Measurements from ENCODE around the gene GREM2. TPM values are rescaled to one million over a fixed set of nuclear protein-coding genes. Genes with fewer than 3 reads are reported as not detected.

Gene GREM2
- polyA plus RNA-seq, 1 donor from 2014 or later: 0.85 TPM

DNA sequence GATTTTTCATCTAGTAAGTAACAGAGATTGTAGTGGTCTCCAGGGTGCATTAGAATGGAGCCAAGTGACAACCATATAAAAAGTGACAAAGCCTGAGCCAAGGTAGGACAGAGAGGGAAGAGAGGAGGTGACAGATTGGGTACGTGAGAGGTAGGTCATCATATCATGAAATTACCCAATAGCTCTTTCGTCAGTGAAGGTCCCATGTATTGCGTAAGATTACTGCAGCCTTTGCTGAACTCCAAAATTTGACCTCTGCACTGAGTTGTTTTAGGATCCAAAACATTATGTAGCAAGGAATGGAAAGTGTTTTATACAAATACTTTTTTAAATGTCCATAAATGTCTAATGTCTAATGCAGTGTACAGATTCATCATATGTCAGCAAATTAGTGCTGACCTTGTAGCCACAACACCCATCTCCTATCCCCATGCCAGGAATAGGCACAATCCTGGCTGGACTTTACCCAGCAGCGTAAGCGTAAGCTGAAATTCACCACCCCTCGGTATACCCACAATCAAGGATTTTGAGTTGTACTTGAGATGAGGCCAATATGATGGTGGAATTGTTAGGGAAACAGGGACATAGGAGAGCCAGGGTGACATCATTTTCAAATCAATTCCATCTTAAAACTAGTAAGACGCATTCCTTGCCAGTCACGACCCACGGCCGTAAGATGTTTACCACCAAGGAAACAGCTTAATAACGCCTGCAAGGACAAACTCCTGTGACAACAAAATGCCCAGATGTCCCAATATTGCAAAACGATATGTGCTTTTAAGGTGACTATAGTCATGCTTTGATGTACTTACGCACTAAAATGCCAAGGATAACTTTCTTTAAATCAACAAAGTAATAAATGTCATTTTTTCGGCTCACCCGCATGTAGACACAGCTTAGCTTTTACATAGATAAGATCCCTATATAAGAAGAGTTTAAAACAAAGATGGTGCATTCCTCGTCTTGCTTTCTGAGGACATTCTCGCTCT lies 38.1 kb upstream of the GREM2 start:
- Histone ChIP-seq H3K4me2 (ENCODE audit: low read length) (no peak overlapping the region), H3F3A (ENCODE audit: insufficient read depth, low read length, poor library complexity, severe bottlenecking) (no peaks in the 10 kb centered on the region), H3K4me3 (ENCODE audit: low read length) (no peak overlapping the region), H3K79me2 (replicated peaks; ENCODE audit: insufficient read depth, low read length) (no peaks in the 10 kb centered on the region), H3K27me3 (ENCODE audit: insufficient read depth, low read depth, low read length) (no peaks in the 10 kb centered on the region), H3K9me2 (ENCODE audit: insufficient read depth, low read length) (no peaks in the 10 kb centered on the region), H3K36me3 (ENCODE audit: insufficient read depth, low read length) (no peaks in the 10 kb centered on the region), H3K27ac (ENCODE audit: low read length) (no peak overlapping the region), H3K9ac (ENCODE audit: low read length) (no peak overlapping the region), H3K9me3 (ENCODE audit: low read length) (no peaks in the 10 kb centered on the region), H2AFZ (ENCODE audit: low read depth, low read length) (no peak overlapping the region), H4K20me1 (ENCODE audit: insufficient read depth) (no peaks in the 10 kb centered on the region)
- TF ChIP-seq RAD21 (conservative IDR thresholded peaks at IDR 0.05) (no peak), POLR2AphosphoS5 (IDR thresholded peaks at IDR 0.05) (no peak), TAF1 (IDR thresholded peaks at IDR 0.05; ENCODE audit: low read depth) (no peak), EZH2 (IDR thresholded peaks at IDR 0.05; ENCODE audit: borderline replicate concordance, insufficient read depth, low read length, poor library complexity, severe bottlenecking) (no peak), SMC3 (conservative IDR thresholded peaks at IDR 0.05; ENCODE audit: poor library complexity) (no peak), EP300 (conservative IDR thresholded peaks at IDR 0.05; ENCODE audit: poor library complexity, severe bottlenecking) (no peak), MXI1 (conservative IDR thresholded peaks at IDR 0.05; ENCODE audit: poor library complexity, severe bottlenecking) (no peak)
- TF ChIP-seq, protein P1, sequence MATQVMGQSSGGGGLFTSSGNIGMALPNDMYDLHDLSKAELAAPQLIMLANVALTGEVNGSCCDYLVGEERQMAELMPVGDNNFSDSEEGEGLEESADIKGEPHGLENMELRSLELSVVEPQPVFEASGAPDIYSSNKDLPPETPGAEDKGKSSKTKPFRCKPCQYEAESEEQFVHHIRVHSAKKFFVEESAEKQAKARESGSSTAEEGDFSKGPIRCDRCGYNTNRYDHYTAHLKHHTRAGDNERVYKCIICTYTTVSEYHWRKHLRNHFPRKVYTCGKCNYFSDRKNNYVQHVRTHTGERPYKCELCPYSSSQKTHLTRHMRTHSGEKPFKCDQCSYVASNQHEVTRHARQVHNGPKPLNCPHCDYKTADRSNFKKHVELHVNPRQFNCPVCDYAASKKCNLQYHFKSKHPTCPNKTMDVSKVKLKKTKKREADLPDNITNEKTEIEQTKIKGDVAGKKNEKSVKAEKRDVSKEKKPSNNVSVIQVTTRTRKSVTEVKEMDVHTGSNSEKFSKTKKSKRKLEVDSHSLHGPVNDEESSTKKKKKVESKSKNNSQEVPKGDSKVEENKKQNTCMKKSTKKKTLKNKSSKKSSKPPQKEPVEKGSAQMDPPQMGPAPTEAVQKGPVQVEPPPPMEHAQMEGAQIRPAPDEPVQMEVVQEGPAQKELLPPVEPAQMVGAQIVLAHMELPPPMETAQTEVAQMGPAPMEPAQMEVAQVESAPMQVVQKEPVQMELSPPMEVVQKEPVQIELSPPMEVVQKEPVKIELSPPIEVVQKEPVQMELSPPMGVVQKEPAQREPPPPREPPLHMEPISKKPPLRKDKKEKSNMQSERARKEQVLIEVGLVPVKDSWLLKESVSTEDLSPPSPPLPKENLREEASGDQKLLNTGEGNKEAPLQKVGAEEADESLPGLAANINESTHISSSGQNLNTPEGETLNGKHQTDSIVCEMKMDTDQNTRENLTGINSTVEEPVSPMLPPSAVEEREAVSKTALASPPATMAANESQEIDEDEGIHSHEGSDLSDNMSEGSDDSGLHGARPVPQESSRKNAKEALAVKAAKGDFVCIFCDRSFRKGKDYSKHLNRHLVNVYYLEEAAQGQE (IDR thresholded peaks at IDR 0.05; ENCODE audit: borderline replicate concordance): no peak
- TF ChIP-seq, protein P2, sequence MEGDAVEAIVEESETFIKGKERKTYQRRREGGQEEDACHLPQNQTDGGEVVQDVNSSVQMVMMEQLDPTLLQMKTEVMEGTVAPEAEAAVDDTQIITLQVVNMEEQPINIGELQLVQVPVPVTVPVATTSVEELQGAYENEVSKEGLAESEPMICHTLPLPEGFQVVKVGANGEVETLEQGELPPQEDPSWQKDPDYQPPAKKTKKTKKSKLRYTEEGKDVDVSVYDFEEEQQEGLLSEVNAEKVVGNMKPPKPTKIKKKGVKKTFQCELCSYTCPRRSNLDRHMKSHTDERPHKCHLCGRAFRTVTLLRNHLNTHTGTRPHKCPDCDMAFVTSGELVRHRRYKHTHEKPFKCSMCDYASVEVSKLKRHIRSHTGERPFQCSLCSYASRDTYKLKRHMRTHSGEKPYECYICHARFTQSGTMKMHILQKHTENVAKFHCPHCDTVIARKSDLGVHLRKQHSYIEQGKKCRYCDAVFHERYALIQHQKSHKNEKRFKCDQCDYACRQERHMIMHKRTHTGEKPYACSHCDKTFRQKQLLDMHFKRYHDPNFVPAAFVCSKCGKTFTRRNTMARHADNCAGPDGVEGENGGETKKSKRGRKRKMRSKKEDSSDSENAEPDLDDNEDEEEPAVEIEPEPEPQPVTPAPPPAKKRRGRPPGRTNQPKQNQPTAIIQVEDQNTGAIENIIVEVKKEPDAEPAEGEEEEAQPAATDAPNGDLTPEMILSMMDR (IDR thresholded peaks at IDR 0.05; ENCODE audit: poor library complexity, severe bottlenecking): no peak

DNA sequence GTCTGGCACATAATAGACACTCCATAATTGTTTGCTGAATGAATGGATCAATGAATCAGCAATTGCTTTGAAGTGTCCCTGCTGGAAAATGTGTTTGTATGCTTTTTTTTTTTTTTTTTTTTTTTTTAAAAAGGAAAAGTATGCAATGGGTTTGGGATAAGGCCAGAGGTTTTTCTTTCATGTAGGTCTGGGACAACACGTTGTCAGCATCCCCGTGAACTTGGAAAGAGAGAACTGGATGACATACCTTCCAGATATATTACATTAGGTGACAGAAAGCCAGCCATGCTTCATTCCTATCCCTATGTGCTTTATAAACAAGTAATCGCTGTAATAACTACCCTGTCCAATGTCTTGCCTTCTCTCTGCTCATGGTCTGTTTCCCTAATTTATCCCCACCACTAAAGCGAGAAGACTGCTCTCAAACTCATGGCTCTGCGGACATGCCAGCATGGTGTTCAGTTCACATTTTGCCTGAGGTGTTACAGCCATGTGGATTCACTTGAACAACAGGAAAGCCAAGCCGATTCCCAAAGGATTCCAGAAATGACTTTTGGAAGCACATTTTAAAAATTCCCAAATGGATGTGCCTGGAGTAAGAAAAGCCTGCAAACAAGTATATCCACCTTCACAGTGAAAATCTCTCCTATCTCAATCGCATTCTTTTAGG lies 34.8 kb upstream of the GREM2 start:
- H3K79me2 ChIP-seq (replicated peaks; ENCODE audit: insufficient read depth, low read length): no peaks in the 10 kb centered on the region
- H3K9ac ChIP-seq (ENCODE audit: low read length): no peak overlapping the region
- no peak overlapping the region for H2AFZ ChIP-seq (ENCODE audit: low read depth, low read length)
- H3F3A ChIP-seq (ENCODE audit: insufficient read depth, low read length, poor library complexity, severe bottlenecking): no peaks in the 10 kb centered on the region
- H3K4me2 ChIP-seq (ENCODE audit: low read length): no peak overlapping the region
- H4K20me1 ChIP-seq (ENCODE audit: insufficient read depth): no peaks in the 10 kb centered on the region
- H3K9me3 ChIP-seq (ENCODE audit: low read length): no peaks in the 10 kb centered on the region
- H3K36me3 ChIP-seq (ENCODE audit: insufficient read depth, low read length): no peaks in the 10 kb centered on the region
- H3K27ac ChIP-seq (ENCODE audit: low read length): no peak overlapping the region
- TF ChIP-seq TAF1 (IDR thresholded peaks at IDR 0.05; ENCODE audit: low read depth) (no peak), EZH2 (IDR thresholded peaks at IDR 0.05; ENCODE audit: borderline replicate concordance, insufficient read depth, low read length, poor library complexity, severe bottlenecking) (no peak), POLR2AphosphoS5 (IDR thresholded peaks at IDR 0.05) (no peak), MXI1 (conservative IDR thresholded peaks at IDR 0.05; ENCODE audit: poor library complexity, severe bottlenecking) (no peak), RAD21 (conservative IDR thresholded peaks at IDR 0.05) (no peak), EP300 (conservative IDR thresholded peaks at IDR 0.05; ENCODE audit: poor library complexity, severe bottlenecking) (no peak), SMC3 (conservative IDR thresholded peaks at IDR 0.05; ENCODE audit: poor library complexity) (no peak)
- TF ChIP-seq, protein P2 (IDR thresholded peaks at IDR 0.05; ENCODE audit: poor library complexity, severe bottlenecking): no peak
- TF ChIP-seq, protein P1 (IDR thresholded peaks at IDR 0.05; ENCODE audit: borderline replicate concordance): no peak
- H3K4me3 ChIP-seq (ENCODE audit: low read length): no peak overlapping the region
- H3K27me3 ChIP-seq (ENCODE audit: insufficient read depth, low read depth, low read length): no peaks in the 10 kb centered on the region
- H3K9me2 ChIP-seq (ENCODE audit: insufficient read depth, low read length): no peaks in the 10 kb centered on the region
